Neural cell (in vitro differentiated cells): ENCODE results near the gene COG5. TPM values are rescaled to one million over a fixed set of nuclear protein-coding genes. Genes with fewer than 3 reads are reported as not detected.

Experiments
- H2AFZ ChIP-seq: fragments of 200-600, 300-800 bp; sonication (generic), shearing (Covaris generic); 2 replicates; pipeline ENCODE4 v1.6.0; 2014; ENCODE audit warnings: low read depth, mild to moderate bottlenecking, antibody characterized with exemption, low read length, moderate library complexity
- H3F3A ChIP-seq: fragments of 200-600 bp; shearing (Covaris generic); 2 replicates; pipeline ENCODE4 v1.6.1; 2016; ENCODE audit warnings: mild to moderate bottlenecking, moderate library complexity, mixed read lengths, antibody characterized with exemption, low read length; ENCODE audit not compliant: insufficient read depth, poor library complexity, severe bottlenecking
- H3K27ac ChIP-seq: fragments of 200-600, 300-800 bp; sonication (generic), shearing (Covaris generic); 2 replicates; pipeline ENCODE4 v1.5.1; 2014; ENCODE audit warnings: mild to moderate bottlenecking, low read length, moderate library complexity
- H3K27me3 ChIP-seq: fragments of 300-800, 200-600 bp; sonication (generic), shearing (Covaris generic); 2 replicates; pipeline ENCODE4 v1.6.0; 2014; ENCODE audit warnings: mild to moderate bottlenecking, low read depth, low read length, moderate library complexity; ENCODE audit not compliant: insufficient read depth
- H3K36me3 ChIP-seq: fragments of 300-800, 200-600 bp; sonication (generic), shearing (Covaris generic); 2 replicates; pipeline ENCODE4 v1.5.1; 2014; ENCODE audit warnings: mild to moderate bottlenecking, antibody characterized with exemption, low read length, moderate library complexity; ENCODE audit not compliant: insufficient read depth
- H3K4me2 ChIP-seq: fragments of 300-800, 200-600 bp; sonication (generic), shearing (Covaris generic); 2 replicates; pipeline ENCODE4 v1.6.0; 2014; ENCODE audit warnings: mild to moderate bottlenecking, low read length
- H3K4me3 ChIP-seq: fragments of 300-800, 200-600 bp; sonication (generic), shearing (Covaris generic); 2 replicates; pipeline ENCODE4 v1.5.1; 2014; ENCODE audit warnings: mild to moderate bottlenecking, low read length, moderate library complexity
- H3K79me2 ChIP-seq: fragments of 200-600 bp; shearing (Covaris generic); replicated peaks from 2 replicates; pipeline ENCODE4 v1.6.0; 2014; ENCODE audit warnings: mild to moderate bottlenecking, low read length, moderate library complexity; ENCODE audit not compliant: insufficient read depth
- H3K9ac ChIP-seq: fragments of 300-800, 200-600 bp; sonication (generic), shearing (Covaris generic); 2 replicates; pipeline ENCODE4 v1.6.1; 2016; ENCODE audit warnings: mild to moderate bottlenecking, low read length, mixed read lengths
- H3K9me2 ChIP-seq: fragments of 200-600 bp; shearing (Covaris generic); 2 replicates; pipeline ENCODE4 v1.6.1; 2016; ENCODE audit warnings: mild to moderate bottlenecking, low read length, mixed read lengths; ENCODE audit not compliant: insufficient read depth
- H3K9me3 ChIP-seq: fragments of 200-600, 300-800 bp; sonication (generic), shearing (Covaris generic); 2 replicates; pipeline ENCODE4 v1.6.1; 2016; ENCODE audit warnings: mild to moderate bottlenecking, mixed run types, low read length, moderate library complexity, mixed read lengths
- H4K20me1 ChIP-seq: fragments of 200-600 bp; shearing (Covaris generic); 2 replicates; pipeline ENCODE4 v1.6.1; 2016; ENCODE audit warnings: mild to moderate bottlenecking, mixed run types; ENCODE audit not compliant: insufficient read depth
- CTCF ChIP-seq: fragments of 450-650 bp; IDR thresholded peaks from 2 replicates; pipeline ENCODE4 v1.5.1; 2014; ENCODE audit warnings: antibody characterized with exemption, mild to moderate bottlenecking, moderate library complexity; ENCODE audit not compliant: poor library complexity, severe bottlenecking
- EZH2 ChIP-seq: fragments of 200-600, 300-800 bp; shearing (Covaris generic), sonication (generic); IDR thresholded peaks from 2 replicates; pipeline ENCODE4 v1.6.1; 2014; ENCODE audit warnings: antibody characterized with exemption, low read length, borderline replicate concordance, mild to moderate bottlenecking; ENCODE audit not compliant: insufficient read depth, poor library complexity, severe bottlenecking
- MXI1 ChIP-seq: fragments of 450-650 bp; conservative IDR thresholded peaks from 2 replicates; pipeline ENCODE4 v1.6.1; 2014; ENCODE audit warnings: antibody characterized with exemption, mild to moderate bottlenecking; ENCODE audit not compliant: poor library complexity, severe bottlenecking
- POLR2AphosphoS5 ChIP-seq: IDR thresholded peaks from 2 replicates; pipeline ENCODE4 v1.6.1; 2012
- RAD21 ChIP-seq: fragments of 450-650 bp; conservative IDR thresholded peaks from 2 replicates; pipeline ENCODE4 v1.6.1; 2014; ENCODE audit warnings: antibody characterized with exemption, mild to moderate bottlenecking, moderate library complexity
- REST ChIP-seq: IDR thresholded peaks from 2 replicates; pipeline ENCODE4 v1.6.1; 2012; ENCODE audit warnings: borderline replicate concordance
- SMC3 ChIP-seq: fragments of 450-650 bp; conservative IDR thresholded peaks from 2 replicates; pipeline ENCODE4 v1.6.1; 2014; ENCODE audit warnings: antibody characterized with exemption, mild to moderate bottlenecking, moderate library complexity; ENCODE audit not compliant: poor library complexity
- TAF1 ChIP-seq: IDR thresholded peaks from 2 replicates; pipeline ENCODE4 v1.6.1; 2012; ENCODE audit warnings: low read depth
- polyA plus RNA-seq: library from polyadenylated mRNA; depleted of rRNA; stranded (reverse); fragments of >200 nt; gene quantifications from 2 replicates; pipeline ENCODE4 v1.2.3, GENCODE V29; 2014

The COG5 gene
- polyA plus RNA-seq, 1 donor from 2014 or later = 13.3 TPM

DNA sequence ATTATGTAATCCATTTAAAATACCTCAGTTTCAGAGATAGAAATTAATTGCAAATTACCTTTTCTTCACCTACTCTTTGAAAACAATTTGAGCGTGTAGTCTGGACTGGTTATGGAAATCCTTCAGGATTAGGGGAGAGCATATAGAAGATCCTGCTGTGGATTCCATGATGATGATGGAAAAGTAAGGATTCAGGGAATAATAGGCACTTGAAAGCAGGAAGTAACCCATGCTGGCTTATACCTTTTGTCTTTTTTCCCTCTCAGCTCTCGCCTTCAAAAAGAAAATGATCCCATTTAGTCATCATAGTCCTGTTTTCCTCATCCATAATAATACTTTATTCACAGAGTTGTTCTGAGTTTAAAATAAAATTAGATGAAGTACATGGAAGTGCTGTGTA, 390.5 kb downstream of the COG5 start (continued):
- TF ChIP-seq REST (no peak), MXI1 (no peak), TAF1 (no peak), SMC3 (no peak), POLR2AphosphoS5 (no peak)

DNA sequence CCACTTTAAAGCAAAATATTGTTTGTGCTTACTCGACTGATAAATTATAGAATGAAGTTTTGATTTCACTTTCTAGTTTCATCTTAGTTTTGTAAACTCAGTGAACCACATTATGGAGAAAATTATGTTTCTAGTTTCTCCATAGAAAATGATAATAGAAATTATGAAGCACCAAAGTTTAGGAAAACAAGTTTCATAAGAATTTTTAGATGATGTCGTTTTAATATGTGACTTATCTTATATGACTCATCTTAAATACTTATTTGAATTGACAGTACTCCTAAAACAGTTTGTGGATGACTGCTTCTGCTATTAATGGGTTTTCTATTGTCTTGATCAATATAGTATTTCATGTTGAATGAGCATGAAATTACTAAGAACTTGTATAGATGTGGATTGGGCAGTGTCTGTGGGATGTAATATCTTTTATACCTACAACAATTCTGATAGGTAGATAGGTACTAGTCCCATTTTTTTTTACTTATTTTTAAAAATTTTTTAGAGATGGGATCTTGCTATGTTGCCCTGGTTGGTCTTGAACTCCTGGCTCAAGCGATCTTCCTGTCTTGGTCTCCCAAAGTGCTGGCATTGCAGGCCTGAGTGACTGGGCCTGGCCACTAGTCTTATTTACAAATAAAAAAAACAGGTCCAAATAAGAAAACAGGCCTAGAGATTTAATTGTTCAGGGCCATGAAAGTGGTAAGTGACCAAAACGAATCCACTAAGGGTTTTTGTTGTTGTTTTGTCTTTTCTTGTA, 391.3 kb downstream of the COG5 start:
- no peaks in the 10 kb centered on the region for H3K9me3 ChIP-seq
- no peaks in the 10 kb centered on the region for H4K20me1 ChIP-seq
- H3K79me2 ChIP-seq = peaks cover 58% of the 10 kb centered on the region
- H3K4me3 ChIP-seq = no peak overlapping the region
- H2AFZ ChIP-seq = no peak overlapping the region
- no peaks in the 10 kb centered on the region for H3K36me3 ChIP-seq
- H3K27ac ChIP-seq = no peak overlapping the region
- TF ChIP-seq POLR2AphosphoS5 = no peak
- TF ChIP-seq REST = no peak
- no peak for TF ChIP-seq EZH2
- TF ChIP-seq RAD21 = no peak
- no peak for TF ChIP-seq MXI1
- no peak for TF ChIP-seq SMC3
- no peak for TF ChIP-seq TAF1
- no peak for TF ChIP-seq CTCF
- H3K9me2 ChIP-seq = no peaks in the 10 kb centered on the region
- peaks cover 1% of the 10 kb centered on the region for H3F3A ChIP-seq
- H3K27me3 ChIP-seq = no peaks in the 10 kb centered on the region
- H3K9ac ChIP-seq = no peak overlapping the region
- H3K4me2 ChIP-seq = no peak overlapping the region
